Measurements from ENCODE around the gene PLOD1.

Gene PLOD1

DNA sequence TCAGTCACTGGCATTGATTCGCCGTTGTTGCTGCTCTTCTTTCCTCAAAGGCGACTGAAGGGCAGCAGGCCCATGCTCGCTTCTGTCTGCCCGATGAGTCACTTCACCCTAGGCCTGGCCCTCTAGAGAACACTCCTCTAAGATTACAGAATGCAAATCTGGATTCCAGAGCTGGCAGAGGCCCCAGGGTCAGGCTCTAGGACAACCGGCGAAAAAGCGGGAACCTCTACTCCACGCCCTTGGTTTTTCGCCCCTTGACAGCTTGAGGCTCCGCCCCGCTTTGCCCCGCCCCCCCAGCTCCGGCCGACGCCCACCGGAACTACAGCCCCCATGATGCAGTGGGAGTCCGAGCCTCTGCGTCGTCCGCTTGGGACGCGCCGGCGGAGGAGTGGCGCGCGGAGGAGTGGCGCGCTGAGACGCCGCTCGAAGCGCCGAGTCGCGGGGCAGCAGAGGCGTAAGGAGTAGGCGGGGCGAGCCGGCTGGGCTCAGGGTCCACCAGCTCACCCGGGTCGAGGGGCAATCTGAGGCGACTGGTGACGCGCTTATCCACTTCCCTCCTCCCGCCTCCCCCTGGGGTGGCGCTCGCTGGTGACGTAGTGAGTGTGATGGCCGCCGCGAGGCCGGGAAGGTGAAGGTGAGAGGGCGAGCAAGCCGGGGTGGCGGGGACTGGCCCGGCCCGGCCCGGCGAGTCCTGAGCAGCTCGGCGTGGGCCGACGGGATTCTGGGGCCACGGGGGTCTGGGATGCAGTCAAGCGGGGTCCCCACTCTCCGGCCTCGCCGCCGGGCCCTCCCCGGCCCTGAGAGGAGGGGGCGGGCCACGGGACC is 45.5 kb downstream of the PLOD1 start, which contains the start of gene MFN2:
MFN2 (plus strand) TSS at position 594 of the 825 bp plus-strand sequence. CDS start 8,725 bp downstream, outside the sequence.
- DNase-seq, result peak; percentile 98

DNA sequence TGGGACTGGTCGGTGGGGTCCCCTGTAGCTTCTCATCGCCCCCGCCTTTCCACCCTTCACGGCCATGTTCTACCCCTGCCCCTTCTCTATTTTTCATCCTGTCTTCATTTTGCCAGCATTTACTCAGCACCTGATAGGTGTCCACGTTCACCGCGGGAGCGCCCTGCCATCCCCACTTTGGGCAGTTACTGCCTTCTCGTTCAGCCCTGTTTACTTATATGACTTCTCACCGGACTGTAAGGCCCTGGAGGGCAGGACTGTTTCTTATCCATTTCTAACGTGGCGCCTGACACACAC is 46.1 kb downstream of the PLOD1 start:
- DNase-seq, result no peak

- DNase-seq, result no peak
Observed at GRCh38 chr1:11981378-11982009, 47.0 kb downstream of the PLOD1 start.

- DNase-seq, result no peak
Observed at GRCh38 chr1:11982010-11982392, 47.5 kb downstream of the PLOD1 start.

DNA sequence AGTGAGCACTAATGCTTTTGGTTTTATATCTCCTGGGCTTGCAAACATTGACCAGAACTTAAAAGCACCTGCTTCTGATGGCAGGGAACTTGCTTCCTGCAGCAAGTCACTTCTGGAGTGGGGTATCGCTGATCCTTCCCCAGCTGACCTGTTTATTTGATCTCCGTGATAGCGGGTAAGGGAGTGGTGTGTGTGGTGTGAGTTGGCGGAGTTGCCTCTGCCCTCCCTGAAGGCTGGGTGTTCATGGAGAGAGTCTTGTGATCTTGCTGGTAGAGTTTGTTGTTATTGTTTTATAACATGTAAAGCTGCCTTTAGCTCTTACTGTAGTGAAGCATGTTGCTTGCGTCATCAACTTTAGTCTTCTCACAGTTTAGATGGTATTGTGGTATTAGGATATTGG is 49.6 kb downstream of the PLOD1 start:
- no peak for DNase-seq

- no peak for DNase-seq
Observed at GRCh38 chr1:11984576-11984975, 50.1 kb downstream of the PLOD1 start.

DNA sequence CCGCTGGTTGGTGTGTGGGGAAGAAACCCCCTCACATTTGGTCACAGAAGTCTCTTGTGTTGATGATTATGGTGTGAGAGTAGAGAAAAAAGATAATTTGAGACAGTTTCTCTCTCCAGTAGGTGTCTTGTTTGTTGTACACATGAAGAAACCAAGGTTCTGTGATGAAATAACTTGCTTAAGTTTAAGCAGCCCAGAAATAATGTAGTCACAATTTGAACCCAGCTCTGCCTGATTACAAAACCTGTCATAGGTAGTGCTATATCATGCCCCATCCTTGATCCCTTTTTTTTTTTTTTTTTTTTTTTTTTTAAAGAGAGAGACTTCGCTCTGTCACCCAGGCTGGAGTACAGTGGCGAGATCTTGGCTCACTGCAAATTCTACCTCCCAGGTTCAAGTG is 50.7 kb downstream of the PLOD1 start:
- no peak for DNase-seq

DNA sequence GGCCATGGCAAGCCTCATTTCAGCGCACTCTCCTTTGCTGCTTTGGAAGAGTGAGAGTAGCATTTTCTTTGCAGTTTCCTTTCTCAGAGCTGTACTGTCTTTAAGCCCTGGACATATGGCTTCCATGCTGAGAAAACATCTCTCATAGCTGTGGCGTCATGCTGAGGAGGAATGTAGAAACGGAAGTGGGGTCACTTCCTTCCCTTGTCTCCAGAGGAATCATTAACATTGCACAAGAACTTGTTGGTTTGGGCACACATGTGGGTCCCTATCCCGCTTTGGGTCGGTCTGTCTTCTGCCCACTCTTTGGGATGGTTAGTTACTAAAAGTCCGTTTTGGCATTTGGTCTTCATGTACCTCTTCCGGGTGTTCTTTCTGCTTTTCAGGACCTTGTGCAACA is 51.3 kb downstream of the PLOD1 start:
- no peak for DNase-seq

DNA sequence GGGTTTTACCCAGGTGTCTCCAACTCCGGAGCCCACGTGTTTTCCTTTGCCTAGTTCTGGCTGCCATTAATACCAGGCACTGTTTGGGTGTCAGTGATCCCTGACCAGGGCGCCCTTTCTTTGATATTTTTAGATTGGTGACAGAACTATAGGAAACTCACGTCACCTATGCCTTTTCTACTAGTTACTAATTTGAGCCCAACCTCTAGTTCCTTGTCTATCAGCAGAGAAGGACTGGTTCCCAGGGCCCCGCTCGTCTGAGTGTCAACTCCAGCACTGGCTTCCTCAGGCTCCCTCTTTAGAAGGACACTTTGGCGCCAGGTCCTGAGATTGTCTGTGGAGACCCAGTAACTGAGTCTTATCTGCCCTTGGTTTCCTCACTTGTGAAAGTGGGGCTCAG is 55.2 kb downstream of the PLOD1 start:
- DNase-seq, result no peak

- no peak for DNase-seq
Observed at GRCh38 chr1:11990303-11991032, 56.0 kb downstream of the PLOD1 start.

GRCh38 chr1:11991969-11992676 is 57.6 kb downstream of the PLOD1 start:
- DNase-seq, result no peak

DNA sequence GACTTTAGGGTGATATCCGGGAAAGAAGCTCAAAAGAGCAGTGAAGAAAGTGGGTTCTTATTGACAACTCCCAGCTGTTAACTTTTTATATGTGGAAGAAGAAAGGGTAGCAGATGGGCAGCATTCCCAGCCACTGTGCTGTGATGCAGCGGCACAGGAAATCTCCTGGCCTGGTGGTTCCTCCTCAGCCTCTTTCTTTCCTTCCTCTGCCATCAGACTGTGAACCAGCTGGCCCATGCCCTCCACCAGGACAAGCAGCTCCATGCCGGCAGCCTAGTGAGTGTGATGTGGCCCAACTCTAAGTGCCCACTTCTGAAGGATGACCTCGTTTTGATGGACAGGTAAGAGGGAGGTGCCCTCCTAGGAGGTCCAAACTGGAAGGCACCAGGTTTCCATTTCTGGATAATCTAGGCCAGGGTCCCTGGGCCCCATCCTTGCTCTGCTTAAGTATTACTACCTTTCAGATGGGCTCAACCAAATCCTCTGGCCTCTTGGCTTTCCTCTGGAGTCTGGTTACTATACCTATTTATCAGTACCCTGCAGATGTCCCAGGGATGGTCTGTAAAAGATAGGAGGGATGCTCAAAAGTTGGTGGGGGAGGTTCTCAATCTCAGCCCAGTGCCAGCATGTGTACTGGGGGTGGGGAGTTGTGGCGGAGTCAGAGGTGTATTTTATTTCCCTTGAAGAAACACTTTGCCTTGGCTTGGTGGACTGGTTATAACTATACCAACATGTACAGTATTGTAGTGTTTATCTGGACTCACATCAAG is 62.7 kb downstream of the PLOD1 start:
- DNase-seq, result no peak

- no peak for DNase-seq
Observed at GRCh38 chr1:11998636-11999035, 64.1 kb downstream of the PLOD1 start.

DNA sequence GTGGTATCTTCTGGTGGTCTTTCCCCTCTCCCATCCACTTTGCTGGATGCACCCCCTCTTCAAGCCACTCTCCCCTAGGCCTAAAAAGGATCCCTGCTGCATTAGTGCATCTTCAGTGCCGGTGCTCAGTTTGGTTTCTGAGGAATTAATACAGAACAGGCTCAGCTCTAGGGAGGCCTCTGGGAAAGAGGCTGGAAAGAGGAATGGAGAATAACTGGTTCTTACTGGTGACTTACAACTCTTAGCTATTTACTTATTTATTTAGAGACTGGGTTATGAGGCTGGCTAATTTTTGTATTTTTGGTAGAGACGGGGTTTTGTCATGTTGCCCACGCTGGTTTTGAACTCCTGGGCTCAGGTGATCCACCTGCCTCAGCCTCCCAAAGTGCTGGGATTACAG is 64.7 kb downstream of the PLOD1 start:
- DNase-seq, result no peak

GRCh38 chr1:12001249-12001917 is 66.9 kb downstream of the PLOD1 start:
- DNase-seq, result peak; percentile 18

GRCh38 chr1:12001996-12002493 is 67.5 kb downstream of the PLOD1 start:
- DNase-seq, result no peak

GRCh38 chr1:12003762-12004161 is 69.2 kb downstream of the PLOD1 start:
- DNase-seq, result no peak

GRCh38 chr1:12005488-12006166 is 71.1 kb downstream of the PLOD1 start:
- DNase-seq, result no peak

DNA sequence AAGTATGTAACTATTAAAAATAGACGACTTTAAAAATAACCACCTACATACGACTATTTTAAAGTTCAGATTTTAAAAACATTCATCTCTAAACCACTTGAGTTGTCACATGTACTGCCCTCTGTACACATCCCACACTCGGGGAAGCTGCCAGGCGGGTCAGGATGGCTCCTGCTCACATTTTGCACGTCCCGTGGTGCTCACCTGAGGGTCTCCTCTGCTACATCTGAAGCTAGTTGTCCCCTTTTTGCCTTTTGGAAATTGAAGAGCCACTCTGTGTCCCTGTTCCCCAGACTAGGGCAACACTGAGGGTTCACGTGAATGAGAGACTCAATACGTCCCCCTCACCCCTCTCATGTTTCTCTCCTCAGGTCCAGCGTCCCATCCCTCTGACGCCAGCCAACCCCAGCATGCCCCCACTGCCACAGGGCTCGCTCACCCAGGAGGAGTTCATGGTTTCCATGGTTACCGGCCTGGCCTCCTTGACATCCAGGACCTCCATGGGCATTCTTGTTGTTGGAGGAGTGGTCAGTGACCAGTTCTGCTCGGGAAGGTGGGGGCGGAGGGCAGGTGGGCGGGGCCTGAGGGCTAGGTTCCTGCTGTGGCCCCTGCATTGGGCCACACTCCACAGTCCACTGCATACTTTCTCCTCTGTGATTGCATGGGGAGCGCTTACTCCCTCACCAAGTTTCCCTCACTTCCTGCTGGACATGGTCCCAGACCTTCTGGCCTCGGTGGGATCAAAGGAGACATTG is 71.8 kb downstream of the PLOD1 start:
- DNase-seq, result no peak

DNA sequence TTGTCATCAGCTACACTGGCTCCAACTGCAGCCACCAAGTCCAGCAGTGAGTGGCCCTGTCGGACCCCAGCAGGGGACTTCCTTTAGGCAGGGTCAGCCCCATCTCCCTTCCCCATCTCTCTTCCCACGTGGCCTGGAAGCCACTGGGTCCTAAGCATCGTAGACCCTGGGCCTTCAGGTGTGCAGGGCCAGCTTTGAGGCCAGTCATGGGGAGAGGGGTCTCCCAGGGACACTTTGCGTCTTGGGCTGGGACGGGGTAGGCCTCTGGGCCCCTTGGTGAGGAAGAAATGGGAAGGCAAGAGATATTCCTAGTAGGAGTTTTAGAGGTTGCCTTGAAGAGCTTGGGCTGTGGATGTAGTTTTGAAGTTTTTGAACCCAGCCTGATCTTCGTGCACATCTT is 72.7 kb downstream of the PLOD1 start:
- DNase-seq, result no peak
